Stimulated activated CD4-positive, alpha-beta T cell treated with anti-CD3 and anti-CD28 coated beads, Interleukin-4, amount 100 ng/mL, for 4 hours (primary cell): ENCODE measurements around the gene CLDN12.

Source experiments
- DNase-seq, 2 experiments: peaks; one replicate each; pipeline ENCODE4 v3.0.0-alpha.2; 2020

CLDN12 gene

GRCh38 chr7:90403174-90404113, at the start of gene CLDN12:
Gene CLDN12, plus strand, starts transcription at chr7:90403461. Its CDS starts 9,216 bp downstream, at chr7:90412677.
- peak; percentile 36 to 69 for DNase-seq

GRCh38 chr7:90383422-90383821, 19.8 kb upstream of the CLDN12 start:
- DNase-seq, result no peak

GRCh38 chr7:90383861-90384260, 19.4 kb upstream of the CLDN12 start:
- DNase-seq, result no peak

- DNase-seq, result no peak
These were observed 18.8 kb upstream of the CLDN12 start for GRCh38 chr7:90384433-90384832.

GRCh38 chr7:90387470-90388240, 15.6 kb upstream of the CLDN12 start:
- no peak for DNase-seq

- no peak for DNase-seq
These were observed 12.3 kb upstream of the CLDN12 start for GRCh38 chr7:90390926-90391325.

GRCh38 chr7:90391488-90391887, 11.8 kb upstream of the CLDN12 start:
- DNase-seq, result no peak

- no peak for DNase-seq
These were observed 6.8 kb upstream of the CLDN12 start for GRCh38 chr7:90396420-90396819.

- no peak for DNase-seq
These were observed 1.3 kb upstream of the CLDN12 start for GRCh38 chr7:90401989-90402388.

GRCh38 chr7:90402785-90403173, 482 bp upstream of the CLDN12 start:
- no peak for DNase-seq

GRCh38 chr7:90404777-90405176, 1.5 kb downstream of the CLDN12 start:
- DNase-seq, result no peak

- DNase-seq, result no peak
These were observed 4.2 kb downstream of the CLDN12 start for GRCh38 chr7:90407484-90407821.

- no peak for DNase-seq
These were observed 4.9 kb downstream of the CLDN12 start for GRCh38 chr7:90408142-90408541.

GRCh38 chr7:90409667-90410066, 6.4 kb downstream of the CLDN12 start:
- DNase-seq, result no peak

- DNase-seq, result no peak
These were observed 8.2 kb downstream of the CLDN12 start for GRCh38 chr7:90411510-90411909.

GRCh38 chr7:90412458-90413184, 9.4 kb downstream of the CLDN12 start:
- DNase-seq, result no peak

- no peak for DNase-seq
These were observed 9.9 kb downstream of the CLDN12 start for GRCh38 chr7:90413185-90413528.

GRCh38 chr7:90421651-90422050, 18.4 kb downstream of the CLDN12 start:
- DNase-seq, result no peak

GRCh38 chr7:90424720-90425119, 21.5 kb downstream of the CLDN12 start:
- DNase-seq, result no peak

- no peak for DNase-seq
These were observed 22.1 kb downstream of the CLDN12 start for GRCh38 chr7:90425376-90425775.

- DNase-seq, result no peak
These were observed 27.6 kb downstream of the CLDN12 start for GRCh38 chr7:90430614-90431460.

GRCh38 chr7:90432752-90433151, 29.5 kb downstream of the CLDN12 start:
- no peak for DNase-seq

- DNase-seq, result no peak
These were observed 30.0 kb downstream of the CLDN12 start for GRCh38 chr7:90433221-90433620.
